Cerebellar nuclear complex (tissue), 1 donor: ENCODE results near the gene ZBTB20.

Experiments used
- DNase-seq, 2 experiments: peaks; one replicate each; lab custom pipeline; 2025; lab: John Stamatoyannopoulos, UW

ZBTB20 gene

GRCh38 chr3:115089481-115089880, 57.6 kb downstream of the ZBTB20 start:
- no peak for DNase-seq

- no peak for DNase-seq
Observed at GRCh38 chr3:115087512-115087911, 59.6 kb downstream of the ZBTB20 start.

- no peak for DNase-seq
Observed at GRCh38 chr3:115086344-115086743, 60.7 kb downstream of the ZBTB20 start.

GRCh38 chr3:115085197-115085865, 61.8 kb downstream of the ZBTB20 start:
- DNase-seq = no peak

- no peak for DNase-seq
Observed at GRCh38 chr3:115084686-115085085, 62.4 kb downstream of the ZBTB20 start.

- no peak for DNase-seq
Observed at GRCh38 chr3:115082260-115082659, 64.8 kb downstream of the ZBTB20 start.

- no peak for DNase-seq
Observed at GRCh38 chr3:115081444-115081843, 65.6 kb downstream of the ZBTB20 start.

- no peak for DNase-seq
Observed at GRCh38 chr3:115077501-115078250, 69.4 kb downstream of the ZBTB20 start.

- no peak for DNase-seq
Observed at GRCh38 chr3:115074502-115074901, 72.6 kb downstream of the ZBTB20 start.

- DNase-seq = no peak
Observed at GRCh38 chr3:115072265-115073021, 74.6 kb downstream of the ZBTB20 start.

- no peak for DNase-seq
Observed at GRCh38 chr3:115071601-115072000, 75.5 kb downstream of the ZBTB20 start.

GRCh38 chr3:115071166-115071565, 75.9 kb downstream of the ZBTB20 start:
- no peak for DNase-seq

- no peak for DNase-seq
Observed at GRCh38 chr3:115068799-115069198, 78.3 kb downstream of the ZBTB20 start.

- no peak for DNase-seq
Observed at GRCh38 chr3:115062412-115062956, 84.6 kb downstream of the ZBTB20 start.

- DNase-seq = no peak
Observed at GRCh38 chr3:115062009-115062408, 85.1 kb downstream of the ZBTB20 start.

GRCh38 chr3:115052906-115053305, 94.2 kb downstream of the ZBTB20 start:
- DNase-seq = no peak

- no peak for DNase-seq
Observed at GRCh38 chr3:115042351-115042750, 104.7 kb downstream of the ZBTB20 start.

GRCh38 chr3:115040673-115041286, 106.3 kb downstream of the ZBTB20 start:
- no peak for DNase-seq

GRCh38 chr3:115040246-115040645, 106.8 kb downstream of the ZBTB20 start:
- DNase-seq = no peak

GRCh38 chr3:115038817-115039216, 108.3 kb downstream of the ZBTB20 start:
- DNase-seq = no peak

- no peak for DNase-seq
Observed at GRCh38 chr3:115022835-115023398, 124.2 kb downstream of the ZBTB20 start.

- DNase-seq = no peak
Observed at GRCh38 chr3:115022199-115022598, 124.9 kb downstream of the ZBTB20 start.
